Neural progenitor cell (in vitro differentiated cells): ENCODE data around the gene RNF150. TPM values are rescaled to one million over a fixed set of nuclear protein-coding genes. Genes with fewer than 3 reads are reported as not detected.

ENCODE experiments used
- DNase-seq: peaks from one replicate; pipeline ENCODE4 v3.0.0-alpha.2; 2016; ENCODE audit warnings: low spot score
- H2AFZ ChIP-seq: fragments of 200-600 bp; sonication (generic); replicated peaks from 2 replicates; pipeline ENCODE4 v1.6.1; 2016; ENCODE audit warnings: antibody characterized with exemption
- H3F3A ChIP-seq: fragments of 200-600 bp; sonication (generic); 2 replicates; pipeline ENCODE4 v1.6.1; 2016; ENCODE audit warnings: antibody characterized with exemption, low read depth
- H3K27ac ChIP-seq: fragments of 200-600 bp; sonication (generic); 2 replicates; pipeline ENCODE4 v1.5.1; 2016; ENCODE audit warnings: mild to moderate bottlenecking
- H3K27me3 ChIP-seq: fragments of 200-600 bp; sonication (generic); 2 replicates; pipeline ENCODE4 v1.6.1; 2016; ENCODE audit warnings: mild to moderate bottlenecking, moderate library complexity
- H3K36me3 ChIP-seq: fragments of 200-600 bp; sonication (generic); 2 replicates; pipeline ENCODE4 v1.5.1; 2016
- H3K4me1 ChIP-seq: fragments of 200-600 bp; sonication (generic); 2 replicates; pipeline ENCODE4 v1.6.1; 2016; ENCODE audit warnings: mixed run types
- H3K4me2 ChIP-seq: fragments of 200-600 bp; sonication (generic); 2 replicates; pipeline ENCODE4 v1.6.1; 2016
- H3K4me3 ChIP-seq: fragments of 200-600 bp; sonication (generic); 2 replicates; pipeline ENCODE4 v1.5.1; 2016
- H3K79me2 ChIP-seq: fragments of 200-600 bp; sonication (generic); 2 replicates; pipeline ENCODE4 v1.6.1; 2016; ENCODE audit warnings: low read depth
- H3K9ac ChIP-seq: fragments of 200-600 bp; sonication (generic); 2 replicates; pipeline ENCODE4 v1.6.1; 2016
- H3K9me3 ChIP-seq: fragments of 200-600 bp; sonication (generic); 2 replicates; pipeline ENCODE4 v1.5.1; 2016; ENCODE audit warnings: low read depth
- H4K20me1 ChIP-seq: fragments of 200-600 bp; sonication (generic); 2 replicates; pipeline ENCODE4 v1.6.1; 2016; ENCODE audit warnings: low read depth
- H3K27ac Mint-ChIP-seq: 3 replicates; pipeline ENCODE4 v1.8.0; 2021; ENCODE audit warnings: mixed read lengths
- H3K27me3 Mint-ChIP-seq: 2 replicates; pipeline ENCODE4 v1.8.0; 2022; ENCODE audit warnings: low read depth, mild to moderate bottlenecking, inconsistent platforms, moderate library complexity, mixed read lengths; ENCODE audit not compliant: insufficient read depth
- H3K36me3 Mint-ChIP-seq: 3 replicates; pipeline ENCODE4 v1.8.0; 2021; ENCODE audit warnings: mixed read lengths
- H3K4me1 Mint-ChIP-seq: 3 replicates; pipeline ENCODE4 v1.8.0; 2021; ENCODE audit warnings: mixed read lengths
- H3K4me3 Mint-ChIP-seq: 3 replicates; pipeline ENCODE4 v1.8.0; 2021; ENCODE audit warnings: mild to moderate bottlenecking, moderate library complexity, mixed read lengths
- H3K9me3 Mint-ChIP-seq: 3 replicates; pipeline ENCODE4 v1.8.0; 2020; ENCODE audit warnings: mixed read lengths
- EZH2 ChIP-seq: fragments of 200-600 bp; sonication (generic); IDR thresholded peaks from 2 replicates; pipeline ENCODE4 v1.6.1; 2017; ENCODE audit warnings: antibody characterized with exemption, mild to moderate bottlenecking, moderate library complexity
- EZH2phosphoT487 ChIP-seq: fragments of 200-600 bp; sonication (generic); IDR thresholded peaks from 2 replicates; pipeline ENCODE4 v1.6.1; 2017; ENCODE audit warnings: antibody characterized with exemption
- total RNA-seq: library from RNA; depleted of rRNA; stranded (reverse); fragments of >200 nt; gene quantifications from 2 replicates; pipeline ENCODE4 v1.2.3, GENCODE V29; 2015; ENCODE audit warnings: low replicate concordance
- TF ChIP-seq, protein P1 (sequence below): fragments of 200-600 bp; sonication (generic); IDR thresholded peaks from 2 replicates; pipeline ENCODE4 v1.5.1; 2017; ENCODE audit warnings: antibody characterized with exemption, mild to moderate bottlenecking

Gene RNF150
- total RNA-seq, 1 donor from 2014 or later, result 1.4 TPM

DNA sequence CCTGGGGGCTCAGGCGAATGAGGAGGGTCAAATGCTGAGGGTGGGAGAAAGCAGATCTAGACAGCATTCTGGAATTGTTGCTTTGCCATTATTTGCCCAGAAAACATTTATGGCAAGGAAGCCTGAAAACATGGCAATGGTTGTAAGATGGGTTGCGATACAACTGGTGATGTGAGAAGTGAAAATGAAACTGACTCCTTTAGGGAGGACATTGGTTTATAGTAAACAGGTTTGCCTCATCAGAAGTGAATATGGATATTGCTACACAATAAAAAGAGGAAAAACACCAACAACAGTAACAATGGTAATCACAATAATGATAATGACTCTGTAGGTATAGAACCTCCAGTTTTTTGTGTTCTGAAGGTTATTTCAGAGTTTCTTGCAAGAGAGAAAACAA lies 270.1 kb downstream of the RNF150 start:
- Mint-ChIP-seq H3K36me3 (peaks cover 7% of the 10 kb centered on the region), H3K9me3 (no peaks in the 10 kb centered on the region), H3K4me1 (peaks cover 15% of the 10 kb centered on the region), H3K27ac (no peak overlapping the region), H3K4me3 (no peak overlapping the region), H3K27me3 (peaks cover 30% of the 10 kb centered on the region)
- Histone ChIP-seq H3K79me2 (no peaks in the 10 kb centered on the region), H3K4me3 (no peak overlapping the region), H3K4me1 (peaks cover 15% of the 10 kb centered on the region), H4K20me1 (peaks cover 53% of the 10 kb centered on the region), H3K9me3 (no peaks in the 10 kb centered on the region), H3K9ac (no peak overlapping the region), H3K27ac (no peak overlapping the region), H3K4me2 (no peak overlapping the region), H3K27me3 (peaks cover 72% of the 10 kb centered on the region), H3F3A (peaks cover 9% of the 10 kb centered on the region), H3K36me3 (no peaks in the 10 kb centered on the region), H2AFZ (no peak overlapping the region)
- TF ChIP-seq EZH2phosphoT487, result no peak
- TF ChIP-seq, protein P1, sequence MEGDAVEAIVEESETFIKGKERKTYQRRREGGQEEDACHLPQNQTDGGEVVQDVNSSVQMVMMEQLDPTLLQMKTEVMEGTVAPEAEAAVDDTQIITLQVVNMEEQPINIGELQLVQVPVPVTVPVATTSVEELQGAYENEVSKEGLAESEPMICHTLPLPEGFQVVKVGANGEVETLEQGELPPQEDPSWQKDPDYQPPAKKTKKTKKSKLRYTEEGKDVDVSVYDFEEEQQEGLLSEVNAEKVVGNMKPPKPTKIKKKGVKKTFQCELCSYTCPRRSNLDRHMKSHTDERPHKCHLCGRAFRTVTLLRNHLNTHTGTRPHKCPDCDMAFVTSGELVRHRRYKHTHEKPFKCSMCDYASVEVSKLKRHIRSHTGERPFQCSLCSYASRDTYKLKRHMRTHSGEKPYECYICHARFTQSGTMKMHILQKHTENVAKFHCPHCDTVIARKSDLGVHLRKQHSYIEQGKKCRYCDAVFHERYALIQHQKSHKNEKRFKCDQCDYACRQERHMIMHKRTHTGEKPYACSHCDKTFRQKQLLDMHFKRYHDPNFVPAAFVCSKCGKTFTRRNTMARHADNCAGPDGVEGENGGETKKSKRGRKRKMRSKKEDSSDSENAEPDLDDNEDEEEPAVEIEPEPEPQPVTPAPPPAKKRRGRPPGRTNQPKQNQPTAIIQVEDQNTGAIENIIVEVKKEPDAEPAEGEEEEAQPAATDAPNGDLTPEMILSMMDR, result no peak
- no peak for TF ChIP-seq EZH2
- DNase-seq, result no peak

- Histone ChIP-seq H3K4me2 (no peak overlapping the region), H3K36me3 (no peaks in the 10 kb centered on the region), H3K4me1 (peaks cover 14% of the 10 kb centered on the region), H3K9me3 (no peaks in the 10 kb centered on the region), H3K79me2 (no peaks in the 10 kb centered on the region), H3K27ac (no peak overlapping the region), H4K20me1 (peaks cover 42% of the 10 kb centered on the region), H3F3A (peaks cover 9% of the 10 kb centered on the region), H3K9ac (no peak overlapping the region), H2AFZ (no peak overlapping the region), H3K4me3 (no peak overlapping the region), H3K27me3 (peaks cover 66% of the 10 kb centered on the region)
- Mint-ChIP-seq H3K4me1 (peaks cover 12% of the 10 kb centered on the region), H3K27ac (no peak overlapping the region), H3K36me3 (peaks cover 7% of the 10 kb centered on the region), H3K9me3 (no peaks in the 10 kb centered on the region), H3K27me3 (peaks cover 24% of the 10 kb centered on the region), H3K4me3 (no peak overlapping the region)
- no peak for DNase-seq
- TF ChIP-seq, protein P1, result no peak
- TF ChIP-seq EZH2phosphoT487 (no peak), EZH2 (no peak)
These were observed 271.2 kb downstream of the RNF150 start for GRCh38 chr4:140862177-140862442.

DNA sequence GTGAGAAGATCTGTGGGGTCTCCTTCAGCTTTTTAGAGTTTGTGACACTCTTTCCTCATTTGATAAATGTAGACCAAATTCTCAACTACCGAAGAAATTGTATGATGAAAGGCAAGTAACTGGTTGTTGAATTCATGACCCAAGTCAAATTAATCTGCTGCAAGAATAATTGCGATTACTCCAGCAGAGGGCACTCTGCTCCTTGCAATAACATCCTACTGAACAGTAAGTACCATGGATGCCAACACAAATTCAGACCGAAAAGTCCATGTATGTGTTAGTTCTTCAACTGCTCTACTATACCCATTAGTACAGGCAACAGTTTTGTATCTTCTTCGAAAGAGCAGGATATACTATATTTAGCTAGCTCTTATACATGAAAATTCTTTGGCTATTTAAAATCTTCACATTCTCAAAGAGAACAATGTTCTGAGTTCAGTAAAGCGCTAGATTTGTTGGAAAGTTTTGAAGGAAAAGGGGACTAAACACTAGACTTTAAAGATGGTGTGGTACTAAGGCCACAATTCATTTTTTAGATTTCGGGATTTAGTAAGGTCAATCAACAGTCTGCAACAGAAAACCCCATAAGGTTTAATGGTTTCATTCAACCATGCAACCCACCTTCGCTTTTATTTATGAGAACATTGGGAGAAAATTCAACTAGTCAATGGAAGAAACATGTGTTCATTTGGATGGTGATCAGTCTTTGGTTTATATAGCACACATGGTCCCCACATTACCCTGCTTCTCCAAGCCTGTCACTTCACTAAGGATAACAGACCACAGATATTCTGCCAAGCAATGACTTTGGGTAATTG lies 271.7 kb downstream of the RNF150 start:
- peaks cover 21% of the 10 kb centered on the region for H3K27me3 Mint-ChIP-seq
- Histone ChIP-seq H3F3A (peaks cover 9% of the 10 kb centered on the region), H3K4me3 (no peak overlapping the region), H2AFZ (no peak overlapping the region), H3K4me2 (no peak overlapping the region), H3K4me1 (peaks cover 8% of the 10 kb centered on the region), H3K27me3 (peaks cover 60% of the 10 kb centered on the region), H4K20me1 (peaks cover 37% of the 10 kb centered on the region), H3K27ac (no peak overlapping the region), H3K79me2 (no peaks in the 10 kb centered on the region), H3K36me3 (no peaks in the 10 kb centered on the region), H3K9me3 (no peaks in the 10 kb centered on the region), H3K9ac (no peak overlapping the region)
- DNase-seq, result peak; percentile 80
- H3K4me1 Mint-ChIP-seq, result peaks cover 14% of the 10 kb centered on the region
- peaks cover 7% of the 10 kb centered on the region for H3K36me3 Mint-ChIP-seq
- TF ChIP-seq, protein P1, result peak; percentile 88
- no peak for TF ChIP-seq EZH2
- H3K9me3 Mint-ChIP-seq, result no peaks in the 10 kb centered on the region
- H3K4me3 Mint-ChIP-seq, result no peak overlapping the region
- no peak overlapping the region for H3K27ac Mint-ChIP-seq
